K562 (cell line): Measurements from ENCODE around the gene TIMM8A. TPM values are rescaled to one million over a fixed set of nuclear protein-coding genes. Genes with fewer than 3 reads are reported as not detected.

Source experiments
- EP300 ChIP-seq: IDR thresholded peaks from 2 replicates; pipeline ENCODE4 v1.6.1; 2012; ENCODE audit warnings: low read length, improper control_type of control experiment
- EZH2 ChIP-seq: IDR thresholded peaks from 2 replicates; pipeline ENCODE4 v1.6.1; 2012; ENCODE audit warnings: low read depth, mild to moderate bottlenecking, inconsistent platforms, low read length, borderline replicate concordance
- KLF6 ChIP-seq: fragments of 250-450 bp; sonication (Bioruptor Pico); IDR thresholded peaks from 2 replicates; pipeline ENCODE4 v1.4.0; 2020; ENCODE audit warnings: mild to moderate bottlenecking, moderate library complexity, borderline replicate concordance
- MBD2 ChIP-seq: sonication (generic); IDR thresholded peaks from 2 replicates; pipeline ENCODE4 v1.6.1; 2016; ENCODE audit warnings: low read depth, borderline replicate concordance
- NELFE ChIP-seq: IDR thresholded peaks from 2 replicates; pipeline ENCODE4 v1.6.1; 2011; ENCODE audit warnings: mild to moderate bottlenecking; ENCODE audit not compliant: insufficient read depth, insufficient read length
- RNF2 ChIP-seq: sonication (generic); IDR thresholded peaks from 2 replicates; pipeline ENCODE4 v1.6.1; 2016
- WHSC1 ChIP-seq: IDR thresholded peaks from one replicate; pipeline ENCODE4 v1.6.1; 2012; ENCODE audit warnings: low read length, control low read depth, inconsistent platforms
- polyA plus RNA-seq, 8 experiments: library from polyadenylated mRNA; depleted of rRNA in 4 of 8; stranded (reverse) in 5 of 8; unstranded in 3 of 8; fragments of >200 nt; fragmentation: Nextera tagmentation in 2 of 8; fragmentation: Illumina TruSeq in 1 of 8; extraction: Ambion mirVana in 2 of 8; extraction: Trizol in 1 of 8; gene quantifications; 2 replicates each; pipeline versions ENCODE4 v1.2.1 to v1.2.3, GENCODE V29; 2011 to 2014; ENCODE audit warnings: inconsistent platforms in 1 of 8, missing spikeins in 1 of 8
- total RNA-seq, 7 experiments: library from RNA; depleted of rRNA in 6 of 7; stranded (reverse); fragments of >200 nt in 6 of 7; fragmentation: Illumina TruSeq in 2 of 7; extraction: Trizol in 2 of 7; gene quantifications; 2 replicates each; pipeline versions ENCODE4 v1.2.1 to v1.2.3, GENCODE V29; 2011 to 2021; ENCODE audit warnings: low replicate concordance in 1 of 7
- TF ChIP-seq, protein P1 (sequence below): sonication (generic); formaldehyde crosslinking; IDR thresholded peaks from 2 replicates; pipeline ENCODE4 v1.4.0; 2020; ENCODE audit warnings: mild to moderate bottlenecking, missing genetic modification reagents
- TF ChIP-seq, protein P2 (sequence below), 2 experiments: fragments of 450-650 bp in 1 of 2; sonication (generic) in 1 of 2; formaldehyde crosslinking in 1 of 2; IDR thresholded peaks; 2 replicates each; pipeline versions ENCODE4 v1.7.1 to v1.9.0; 2016 to 2022; ENCODE audit warnings: inconsistent platforms in 1 of 2, mild to moderate bottlenecking in 1 of 2, missing genetic modification reagents in 1 of 2
- TF ChIP-seq, protein P3 (sequence below), 2 experiments: fragments of 450-650 bp; IDR thresholded peaks; 2 replicates each; pipeline ENCODE4 v1.6.1; 2018; ENCODE audit warnings: mild to moderate bottlenecking in 2 of 2, low read depth in 1 of 2; ENCODE audit not compliant: partially characterized antibody in 2 of 2

TIMM8A gene
- total and polyA plus RNA-seq, 9 of the 15 experiments (the other 6 are each of a cell fraction or from before 2014, with no cell fraction given), result 10.9 to 132 (median 41.1) TPM

DNA sequence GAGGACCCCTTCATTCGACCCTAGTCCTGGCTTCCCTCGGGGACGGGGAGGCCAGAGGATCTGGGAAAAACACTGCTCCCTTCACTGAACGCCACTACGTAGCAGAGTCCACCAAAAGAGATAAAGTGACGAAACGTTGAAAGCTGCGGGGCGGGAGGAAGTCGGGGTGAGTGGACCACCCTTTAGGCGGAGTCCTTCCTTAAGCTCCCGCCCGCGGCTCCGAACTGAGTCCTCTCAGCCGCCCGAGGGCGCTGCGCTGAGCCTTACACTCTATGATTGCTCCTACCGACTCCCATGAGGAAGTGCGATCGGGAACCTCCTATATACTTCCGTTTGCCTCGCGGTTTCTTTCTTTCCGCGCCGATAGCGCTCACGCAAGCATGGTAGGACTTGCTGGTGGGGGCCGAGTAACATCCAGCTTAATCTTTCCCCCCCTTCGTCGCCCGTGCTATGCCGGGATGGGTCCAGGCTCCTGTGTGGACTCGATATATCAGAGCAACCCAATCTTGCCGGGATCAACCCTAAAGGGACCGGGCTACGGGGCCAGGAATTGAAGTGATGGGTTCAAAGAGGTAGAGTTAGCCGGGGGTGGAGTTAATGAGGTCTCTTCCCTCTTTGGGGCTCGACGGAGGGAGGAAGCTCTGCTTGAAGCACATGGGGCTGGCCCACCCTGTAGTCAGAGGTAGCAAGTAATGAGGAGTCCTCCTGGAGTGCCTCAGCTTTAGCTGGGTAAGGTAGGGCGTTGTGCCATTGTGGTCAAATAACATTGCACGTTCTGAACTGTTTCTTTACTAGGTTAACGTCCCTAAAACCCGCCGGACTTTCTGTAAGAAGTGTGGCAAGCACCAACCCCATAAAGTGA, 42.4 kb upstream of the TIMM8A start, which contains the start of gene RPL36A (continued):
- TF ChIP-seq WHSC1 (no peak), EZH2 (no peak), KLF6 (CRISPR knock-in tag) (no peak), RNF2 (peak; percentile 79; the same call in 1 of the 2 replicates), NELFE (peak; percentile 21), EP300 (peak; percentile 14), MBD2 (peak; percentile 46; the same call in 1 of the 2 replicates)
- TF ChIP-seq, protein P1, sequence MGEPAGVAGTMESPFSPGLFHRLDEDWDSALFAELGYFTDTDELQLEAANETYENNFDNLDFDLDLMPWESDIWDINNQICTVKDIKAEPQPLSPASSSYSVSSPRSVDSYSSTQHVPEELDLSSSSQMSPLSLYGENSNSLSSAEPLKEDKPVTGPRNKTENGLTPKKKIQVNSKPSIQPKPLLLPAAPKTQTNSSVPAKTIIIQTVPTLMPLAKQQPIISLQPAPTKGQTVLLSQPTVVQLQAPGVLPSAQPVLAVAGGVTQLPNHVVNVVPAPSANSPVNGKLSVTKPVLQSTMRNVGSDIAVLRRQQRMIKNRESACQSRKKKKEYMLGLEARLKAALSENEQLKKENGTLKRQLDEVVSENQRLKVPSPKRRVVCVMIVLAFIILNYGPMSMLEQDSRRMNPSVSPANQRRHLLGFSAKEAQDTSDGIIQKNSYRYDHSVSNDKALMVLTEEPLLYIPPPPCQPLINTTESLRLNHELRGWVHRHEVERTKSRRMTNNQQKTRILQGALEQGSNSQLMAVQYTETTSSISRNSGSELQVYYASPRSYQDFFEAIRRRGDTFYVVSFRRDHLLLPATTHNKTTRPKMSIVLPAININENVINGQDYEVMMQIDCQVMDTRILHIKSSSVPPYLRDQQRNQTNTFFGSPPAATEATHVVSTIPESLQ (CRISPR knock-in tag), result no peak
- TF ChIP-seq, protein P2, sequence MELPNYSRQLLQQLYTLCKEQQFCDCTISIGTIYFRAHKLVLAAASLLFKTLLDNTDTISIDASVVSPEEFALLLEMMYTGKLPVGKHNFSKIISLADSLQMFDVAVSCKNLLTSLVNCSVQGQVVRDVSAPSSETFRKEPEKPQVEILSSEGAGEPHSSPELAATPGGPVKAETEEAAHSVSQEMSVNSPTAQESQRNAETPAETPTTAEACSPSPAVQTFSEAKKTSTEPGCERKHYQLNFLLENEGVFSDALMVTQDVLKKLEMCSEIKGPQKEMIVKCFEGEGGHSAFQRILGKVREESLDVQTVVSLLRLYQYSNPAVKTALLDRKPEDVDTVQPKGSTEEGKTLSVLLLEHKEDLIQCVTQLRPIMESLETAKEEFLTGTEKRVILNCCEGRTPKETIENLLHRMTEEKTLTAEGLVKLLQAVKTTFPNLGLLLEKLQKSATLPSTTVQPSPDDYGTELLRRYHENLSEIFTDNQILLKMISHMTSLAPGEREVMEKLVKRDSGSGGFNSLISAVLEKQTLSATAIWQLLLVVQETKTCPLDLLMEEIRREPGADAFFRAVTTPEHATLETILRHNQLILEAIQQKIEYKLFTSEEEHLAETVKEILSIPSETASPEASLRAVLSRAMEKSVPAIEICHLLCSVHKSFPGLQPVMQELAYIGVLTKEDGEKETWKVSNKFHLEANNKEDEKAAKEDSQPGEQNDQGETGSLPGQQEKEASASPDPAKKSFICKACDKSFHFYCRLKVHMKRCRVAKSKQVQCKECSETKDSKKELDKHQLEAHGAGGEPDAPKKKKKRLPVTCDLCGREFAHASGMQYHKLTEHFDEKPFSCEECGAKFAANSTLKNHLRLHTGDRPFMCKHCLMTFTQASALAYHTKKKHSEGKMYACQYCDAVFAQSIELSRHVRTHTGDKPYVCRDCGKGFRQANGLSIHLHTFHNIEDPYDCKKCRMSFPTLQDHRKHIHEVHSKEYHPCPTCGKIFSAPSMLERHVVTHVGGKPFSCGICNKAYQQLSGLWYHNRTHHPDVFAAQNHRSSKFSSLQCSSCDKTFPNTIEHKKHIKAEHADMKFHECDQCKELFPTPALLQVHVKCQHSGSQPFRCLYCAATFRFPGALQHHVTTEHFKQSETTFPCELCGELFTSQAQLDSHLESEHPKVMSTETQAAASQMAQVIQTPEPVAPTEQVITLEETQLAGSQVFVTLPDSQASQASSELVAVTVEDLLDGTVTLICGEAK (IDR thresholded peaks at IDR 0.05), result peak; percentile 84
- TF ChIP-seq, protein P2 (CRISPR knock-in tag; IDR thresholded peaks at IDR 0.05), result no peak
- TF ChIP-seq, protein P3, sequence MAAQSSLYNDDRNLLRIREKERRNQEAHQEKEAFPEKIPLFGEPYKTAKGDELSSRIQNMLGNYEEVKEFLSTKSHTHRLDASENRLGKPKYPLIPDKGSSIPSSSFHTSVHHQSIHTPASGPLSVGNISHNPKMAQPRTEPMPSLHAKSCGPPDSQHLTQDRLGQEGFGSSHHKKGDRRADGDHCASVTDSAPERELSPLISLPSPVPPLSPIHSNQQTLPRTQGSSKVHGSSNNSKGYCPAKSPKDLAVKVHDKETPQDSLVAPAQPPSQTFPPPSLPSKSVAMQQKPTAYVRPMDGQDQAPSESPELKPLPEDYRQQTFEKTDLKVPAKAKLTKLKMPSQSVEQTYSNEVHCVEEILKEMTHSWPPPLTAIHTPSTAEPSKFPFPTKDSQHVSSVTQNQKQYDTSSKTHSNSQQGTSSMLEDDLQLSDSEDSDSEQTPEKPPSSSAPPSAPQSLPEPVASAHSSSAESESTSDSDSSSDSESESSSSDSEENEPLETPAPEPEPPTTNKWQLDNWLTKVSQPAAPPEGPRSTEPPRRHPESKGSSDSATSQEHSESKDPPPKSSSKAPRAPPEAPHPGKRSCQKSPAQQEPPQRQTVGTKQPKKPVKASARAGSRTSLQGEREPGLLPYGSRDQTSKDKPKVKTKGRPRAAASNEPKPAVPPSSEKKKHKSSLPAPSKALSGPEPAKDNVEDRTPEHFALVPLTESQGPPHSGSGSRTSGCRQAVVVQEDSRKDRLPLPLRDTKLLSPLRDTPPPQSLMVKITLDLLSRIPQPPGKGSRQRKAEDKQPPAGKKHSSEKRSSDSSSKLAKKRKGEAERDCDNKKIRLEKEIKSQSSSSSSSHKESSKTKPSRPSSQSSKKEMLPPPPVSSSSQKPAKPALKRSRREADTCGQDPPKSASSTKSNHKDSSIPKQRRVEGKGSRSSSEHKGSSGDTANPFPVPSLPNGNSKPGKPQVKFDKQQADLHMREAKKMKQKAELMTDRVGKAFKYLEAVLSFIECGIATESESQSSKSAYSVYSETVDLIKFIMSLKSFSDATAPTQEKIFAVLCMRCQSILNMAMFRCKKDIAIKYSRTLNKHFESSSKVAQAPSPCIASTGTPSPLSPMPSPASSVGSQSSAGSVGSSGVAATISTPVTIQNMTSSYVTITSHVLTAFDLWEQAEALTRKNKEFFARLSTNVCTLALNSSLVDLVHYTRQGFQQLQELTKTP (IDR thresholded peaks at IDR 0.05; ENCODE audit: low read depth in 1 of 2, partially characterized antibody in 2 of 2), result no peak
